Sciatic nerve (tissue), 2 donors: Measurements from ENCODE around the gene SETD1B. TPM values are rescaled to one million over a fixed set of nuclear protein-coding genes. Genes with fewer than 3 reads are reported as not detected.
"Not testable (repeated sequence)": the region's sequence is repeated elsewhere in the genome, so short reads cannot be mapped to it uniquely, and the experiment has no call there.

Source experiments
- ATAC-seq: fragments of 200-7000 bp; cut with Tn5 transposase; one replicate; pipeline ENCODE4 v1.9.1; 2020; ENCODE audit warnings: mild to moderate bottlenecking, moderate library complexity
- DNase-seq: peaks from one replicate; pipeline ENCODE4 v3.0.0-alpha.2; 2020; ENCODE audit warnings: low spot score
- intact Hi-C: fragments of 100-400 bp; cut with DNase I; formaldehyde crosslinking; loops from one replicate; pipeline ENCODE4 v1.14.2; 2022
- total RNA-seq: library from RNA; stranded (reverse); fragmentation: NEBNext Ultra II Directional; extraction: Animal tissue kit (Norgen Biotek cat#: 25700); gene quantifications from one replicate; pipeline ENCODE4 v1.2.1, GENCODE V29; 2021
- donor health status: DM: no; HTN: no; CAD: no.
- donor health status: DM: no; HTN: no; CAD: no.

Gene SETD1B
- total RNA-seq = 26.3 TPM

GRCh38 chr12:121803861-121804416 is at the start of gene SETD1B:
Gene SETD1B, plus strand, starts transcription at chr12:121804009. Its CDS starts 729 bp downstream, at chr12:121804738.
- peak; percentile 79 for DNase-seq
- intact Hi-C loops = no loop called here
- no peak for ATAC-seq

GRCh38 chr12:121754836-121755235 is 49.0 kb upstream of the SETD1B start:
- ATAC-seq = no peak
- intact Hi-C loops = loop anchor here (2.0 kb wide), 1 partner anchor 42 kb away; the partner anchor contains the start of gene TMEM120B

GRCh38 chr12:121755591-121755990 is 48.2 kb upstream of the SETD1B start:
- no peak for DNase-seq
- no peak for ATAC-seq
- intact Hi-C loops = loop anchor here (2.0 kb wide), 1 partner anchor 43 kb away; the partner anchor contains the start of gene TMEM120B

More at GRCh38 chr12:121754836-121755235, 49.0 kb upstream of the SETD1B start:
- no peak for DNase-seq

- intact Hi-C loops, ATAC-seq, DNase-seq: not testable (repeated sequence)
Observed at GRCh38 chr12:121758536-121758935, 45.3 kb upstream of the SETD1B start.

- ATAC-seq (no peak), DNase-seq (no peak)
- intact Hi-C loops = no loop called here
Observed at GRCh38 chr12:121762269-121762668, 41.5 kb upstream of the SETD1B start.

GRCh38 chr12:121764808-121765207 is 39.0 kb upstream of the SETD1B start:
- DNase-seq (no peak), ATAC-seq (no peak)
- intact Hi-C loops = no loop called here

GRCh38 chr12:121765573-121765972 is 38.2 kb upstream of the SETD1B start:
- ATAC-seq (peak; percentile 54), DNase-seq (no peak)
- intact Hi-C loops = no loop called here

- ATAC-seq (no peak), DNase-seq (no peak)
- intact Hi-C loops = no loop called here
Observed at GRCh38 chr12:121766290-121767039, 37.3 kb upstream of the SETD1B start.

- ATAC-seq (peak; percentile 88), DNase-seq (no peak)
- intact Hi-C loops = no loop called here
Observed at GRCh38 chr12:121767525-121768016, 36.2 kb upstream of the SETD1B start.

GRCh38 chr12:121769297-121769830 is 34.4 kb upstream of the SETD1B start:
- ATAC-seq (no peak), DNase-seq (no peak)
- intact Hi-C loops = no loop called here

GRCh38 chr12:121769831-121770301 is 33.9 kb upstream of the SETD1B start:
- DNase-seq (no peak), ATAC-seq (no peak)
- intact Hi-C loops = no loop called here

- DNase-seq = no peak
- intact Hi-C loops = no loop called here
- no peak for ATAC-seq
Observed at GRCh38 chr12:121770388-121770787, 33.4 kb upstream of the SETD1B start.

GRCh38 chr12:121770813-121771625 is 32.8 kb upstream of the SETD1B start:
- no peak for ATAC-seq
- intact Hi-C loops = no loop called here
- DNase-seq = no peak

GRCh38 chr12:121773011-121773777 is 30.6 kb upstream of the SETD1B start:
- DNase-seq (peak; percentile 82), ATAC-seq (peak; percentile 68)
- intact Hi-C loops = no loop called here

- ATAC-seq = no peak
- no peak for DNase-seq
- intact Hi-C loops = no loop called here
Observed at GRCh38 chr12:121774968-121775474, 28.8 kb upstream of the SETD1B start.

- ATAC-seq (peak; percentile 2), DNase-seq (no peak)
- intact Hi-C loops = no loop called here
Observed at GRCh38 chr12:121775501-121775900, 28.3 kb upstream of the SETD1B start.

GRCh38 chr12:121776190-121777098 is 27.4 kb upstream of the SETD1B start:
- intact Hi-C loops = no loop called here
- ATAC-seq = peak; percentile 68

More at GRCh38 chr12:121776190-121777098, 27.4 kb upstream of the SETD1B start:
- DNase-seq = peak; percentile 89
